ENCODE measurements around the gene ABTB2. TPM values are rescaled to one million over a fixed set of nuclear protein-coding genes. Genes with fewer than 3 reads are reported as not detected.

Gene ABTB2
- total and polyA plus RNA-seq, 7 experiments from 2014 or later, result 0.03 to 5.3 (median 0.26) TPM

DNA sequence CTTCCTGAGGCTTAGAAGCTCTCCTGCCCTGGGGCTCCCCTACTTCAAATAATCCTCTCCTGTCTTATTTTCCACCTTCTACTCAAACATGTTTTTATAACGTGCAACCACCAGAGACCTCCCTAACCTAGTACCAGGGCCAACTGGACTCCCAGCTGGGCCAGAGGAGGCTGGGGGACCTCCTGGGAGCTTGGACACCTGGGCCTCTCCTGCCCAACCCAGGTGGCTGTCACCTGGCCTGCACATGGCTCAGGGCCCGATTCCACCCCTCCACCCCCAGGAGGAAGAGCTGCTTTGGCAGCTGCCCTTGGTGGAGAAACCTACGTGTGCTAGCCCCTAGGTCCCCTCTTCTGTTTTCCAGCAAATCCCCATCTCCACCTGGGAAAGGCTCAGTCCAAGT, 105.2 kb downstream of the ABTB2 start:
- Histone ChIP-seq H3K27ac (ENCODE audit: low read depth, low read length) (no peak overlapping the region), H3K9me3 (ENCODE audit: control insufficient read depth in 2 of 3, low read length in 3 of 3) (no peaks in the 10 kb centered on the region), H3K36me3 (ENCODE audit: control insufficient read depth in 2 of 3, insufficient read depth in 3 of 3, low read length in 3 of 3) (no peaks in the 10 kb centered on the region), H3K27me3 (ENCODE audit: control insufficient read depth in 2 of 2, insufficient read depth in 2 of 2, low read length in 2 of 2) (no peaks in the 10 kb centered on the region), H3K4me1 (ENCODE audit: control insufficient read depth in 2 of 2, insufficient read depth in 2 of 2, low read length in 2 of 2) (peaks cover 34 to 45% of the 10 kb centered on the region in 2 donors), H3K4me3 (ENCODE audit: low read length) (no peak overlapping the region)
- POLR2A ChIA-PET, result no interaction called here
- H3K9me3 Mint-ChIP-seq, result peaks cover 0 to 1% (median 0%) of the 10 kb centered on the region in 11 donors
- ATAC-seq (no peak), DNase-seq (no peak)
- H3K4me1 Mint-ChIP-seq, result peaks cover 31 to 54% (median 47%) of the 10 kb centered on the region in 7 donors
- intact Hi-C loops (cut with micrococcal nuclease), result loop anchor here in 1 of 2 donors (5.0 kb wide), 1 partner anchor 55 kb away; no protein-coding TSS in a partner anchor
- CTCF ChIA-PET, result no interaction called here
- peak overlapping the region in 3 of 10 donors; percentile 12 to 62 (median 35) for H3K4me3 Mint-ChIP-seq
- H3K27me3 Mint-ChIP-seq, result peaks cover 0 to 32% (median 0%) of the 10 kb centered on the region in 5 donors
- H3K27ac Mint-ChIP-seq, result peak overlapping the region in 1 of 9 donors; percentile 71
- peaks cover 0 to 3% (median 0%) of the 10 kb centered on the region in 5 donors for H3K36me3 Mint-ChIP-seq

DNA sequence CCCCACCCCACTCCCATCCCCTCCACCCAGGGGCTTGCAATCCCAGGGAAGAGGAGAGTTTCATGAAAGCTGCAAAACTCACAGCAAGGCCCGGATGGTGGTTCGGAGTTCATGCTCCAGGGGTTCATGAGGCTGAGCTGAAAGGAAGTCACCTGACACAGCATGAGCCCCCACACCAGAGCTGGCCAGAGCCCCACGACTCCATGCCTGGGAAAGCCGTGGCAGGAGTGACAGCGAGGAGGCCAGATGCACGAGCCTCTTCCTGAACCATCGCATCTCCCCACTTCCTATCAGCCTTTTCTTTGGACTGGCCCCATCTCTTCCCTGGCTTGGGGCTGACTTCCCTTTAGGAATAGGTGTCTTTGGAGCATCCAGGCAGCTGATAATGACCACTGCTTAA, 105.8 kb downstream of the ABTB2 start:
- Histone ChIP-seq H3K27me3 (ENCODE audit: control insufficient read depth in 2 of 2, insufficient read depth in 2 of 2, low read length in 2 of 2) (no peaks in the 10 kb centered on the region), H3K27ac (ENCODE audit: low read depth, low read length) (no peak overlapping the region), H3K9me3 (ENCODE audit: control insufficient read depth in 2 of 3, low read length in 3 of 3) (no peaks in the 10 kb centered on the region), H3K36me3 (ENCODE audit: control insufficient read depth in 2 of 3, insufficient read depth in 3 of 3, low read length in 3 of 3) (no peaks in the 10 kb centered on the region), H3K4me3 (ENCODE audit: low read length) (no peak overlapping the region), H3K4me1 (ENCODE audit: control insufficient read depth in 2 of 2, insufficient read depth in 2 of 2, low read length in 2 of 2) (peaks cover 36 to 51% of the 10 kb centered on the region in 2 donors)
- H3K4me3 Mint-ChIP-seq, result peak overlapping the region in 4 of 10 donors; percentile 7 to 80 (median 48)
- intact Hi-C loops (cut with micrococcal nuclease), result loop anchor here in 1 of 2 donors (5.0 kb wide), 1 partner anchor 55 kb away; no protein-coding TSS in a partner anchor
- DNase-seq (no peak), ATAC-seq (no peak)
- H3K27ac Mint-ChIP-seq, result no peak overlapping the region
- CTCF ChIA-PET, result interaction anchor here (1.1 to 4.0 kb wide), 4 partner anchors 18 to 96 kb away, joined by 3 to 13 read pairs (median 3); no protein-coding TSS in a partner anchor
- POLR2A ChIA-PET, result interaction anchor here (0.7 to 1.3 kb wide), 2 partner anchors 18 to 20 kb away, joined by 3 to 6 read pairs; no protein-coding TSS in a partner anchor
- H3K4me1 Mint-ChIP-seq, result peaks cover 35 to 61% (median 53%) of the 10 kb centered on the region in 7 donors
- H3K9me3 Mint-ChIP-seq, result peaks cover 0 to 2% (median 0%) of the 10 kb centered on the region in 11 donors
- H3K36me3 Mint-ChIP-seq, result peaks cover 0 to 6% (median 0%) of the 10 kb centered on the region in 5 donors
- H3K27me3 Mint-ChIP-seq, result peaks cover 0 to 28% (median 0%) of the 10 kb centered on the region in 5 donors

DNA sequence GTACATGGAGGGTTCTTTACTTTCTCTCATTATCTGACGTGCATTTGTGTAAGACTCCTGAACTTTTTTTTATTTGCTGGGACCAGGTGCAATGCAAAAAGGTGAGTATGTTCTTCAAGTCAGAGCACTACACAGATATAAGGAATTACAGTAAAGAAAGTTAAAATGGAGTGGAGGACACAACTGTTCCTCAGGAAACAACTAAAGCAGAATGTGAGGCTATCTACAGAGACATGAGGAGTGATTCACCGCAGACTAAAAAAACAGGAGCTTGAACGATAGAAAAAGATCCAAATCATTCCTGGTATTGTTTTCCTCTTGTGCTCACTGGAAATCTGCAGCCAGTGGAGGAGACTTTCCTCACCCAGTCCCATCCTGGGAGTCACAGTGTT, 106.2 kb downstream of the ABTB2 start:
- Mint-ChIP-seq H3K27me3 (peaks cover 0 to 24% (median 0%) of the 10 kb centered on the region in 5 donors), H3K27ac (peak overlapping the region; percentile 10 to 79 (median 55)), H3K9me3 (peaks cover 0 to 2% (median 0%) of the 10 kb centered on the region in 11 donors), H3K36me3 (peaks cover 0 to 6% (median 0%) of the 10 kb centered on the region in 5 donors), H3K4me1 (peaks cover 35 to 64% (median 54%) of the 10 kb centered on the region in 7 donors), H3K4me3 (peak overlapping the region; percentile 35 to 85 (median 78))
- ChIA-PET CTCF (interaction anchor here (1.1 to 4.0 kb wide), 4 partner anchors 18 to 97 kb away, joined by 3 to 13 read pairs (median 3); no protein-coding TSS in a partner anchor), POLR2A (interaction anchor here (0.7 to 2.0 kb wide), 3 partner anchors 17 to 105 kb away, joined by 3 to 9 read pairs (median 6); partner anchors contain the start of gene ABTB2)
- H3K4me1 ChIP-seq (ENCODE audit: control insufficient read depth in 2 of 2, insufficient read depth in 2 of 2, low read length in 2 of 2), result peaks cover 36 to 51% of the 10 kb centered on the region in 2 donors
- DNase-seq, result no peak
- no peak overlapping the region for H3K27ac ChIP-seq (ENCODE audit: low read depth, low read length)
- H3K9me3 ChIP-seq (ENCODE audit: control insufficient read depth in 2 of 3, low read length in 3 of 3), result no peaks in the 10 kb centered on the region
- peak overlapping the region; percentile 40 for H3K4me3 ChIP-seq (ENCODE audit: low read length)
- no peak for ATAC-seq
- H3K27me3 ChIP-seq (ENCODE audit: control insufficient read depth in 2 of 2, insufficient read depth in 2 of 2, low read length in 2 of 2), result no peaks in the 10 kb centered on the region
- intact Hi-C loops (cut with micrococcal nuclease), result loop anchor here in 1 of 2 donors (1.0 to 5.0 kb wide), 9 partner anchors 16 to 551 kb away; partner anchors contain the start of genes ABTB2, C11orf91, CAPRIN1 and CAT
- H3K36me3 ChIP-seq (ENCODE audit: control insufficient read depth in 2 of 3, insufficient read depth in 3 of 3, low read length in 3 of 3), result no peaks in the 10 kb centered on the region

DNA sequence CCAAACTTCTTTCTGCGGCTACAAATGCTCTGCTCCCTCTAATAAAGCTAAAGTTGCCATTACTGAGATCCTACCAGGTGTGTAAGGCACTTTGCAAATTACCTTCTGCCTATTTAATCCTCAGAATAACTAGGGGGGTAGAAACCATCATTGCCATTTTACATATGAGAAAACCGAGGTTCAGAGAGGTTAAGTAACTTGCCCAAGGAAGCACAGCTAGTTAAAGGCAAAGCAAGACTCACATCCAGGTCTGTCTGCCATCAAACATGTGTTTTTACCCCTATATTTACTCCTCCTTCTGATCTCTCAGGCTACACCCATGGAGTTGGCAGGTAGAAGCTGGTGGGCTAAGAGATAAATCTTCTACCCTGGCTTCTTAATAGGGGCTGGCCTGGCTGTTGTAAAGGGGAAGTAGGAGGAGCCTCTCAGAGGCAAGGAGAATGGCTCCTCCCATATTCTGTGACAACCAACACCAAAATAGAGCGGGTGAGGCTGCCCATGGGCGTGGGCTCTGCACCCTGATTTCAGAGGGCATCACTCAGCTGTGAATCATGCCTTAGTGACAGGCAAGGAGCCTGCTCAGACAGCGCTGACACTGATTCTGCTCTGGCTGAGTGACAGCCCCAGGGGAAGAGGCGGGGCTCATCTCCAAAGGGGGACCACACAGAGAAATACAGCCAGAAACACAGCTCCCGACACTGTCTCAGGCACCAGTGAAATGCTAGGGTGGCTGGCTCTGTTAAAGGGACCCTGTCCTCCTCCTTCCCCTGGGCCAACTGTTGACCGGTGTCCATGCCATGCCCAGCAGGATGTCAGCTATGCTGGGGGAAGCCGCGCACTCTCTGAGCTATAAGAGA, 106.8 kb downstream of the ABTB2 start:
- peaks cover 0 to 2% (median 0%) of the 10 kb centered on the region in 11 donors for H3K9me3 Mint-ChIP-seq
- peaks cover 0 to 8% (median 0%) of the 10 kb centered on the region in 5 donors for H3K36me3 Mint-ChIP-seq
- H3K4me3 Mint-ChIP-seq, result peak overlapping the region; percentile 35 to 85 (median 78)
- peaks cover 36 to 67% (median 58%) of the 10 kb centered on the region in 7 donors for H3K4me1 Mint-ChIP-seq
- H3K27me3 Mint-ChIP-seq, result peaks cover 0 to 20% (median 0%) of the 10 kb centered on the region in 5 donors
- ChIA-PET POLR2A (interaction anchor here (0.7 to 2.0 kb wide), 4 partner anchors 17 to 106 kb away, joined by 3 to 9 read pairs (median 5); partner anchors contain the start of gene ABTB2), CTCF (interaction anchor here (1.1 to 4.0 kb wide), 5 partner anchors 17 to 107 kb away, joined by 3 to 13 read pairs (median 3); partner anchors contain the start of gene ABTB2)
- intact Hi-C loops (cut with micrococcal nuclease), result loop anchor here in 1 of 2 donors (1.0 to 5.0 kb wide), 9 partner anchors 16 to 550 kb away; partner anchors contain the start of genes ABTB2, C11orf91, CAPRIN1 and CAT
- peaks cover 36 to 51% of the 10 kb centered on the region in 2 donors for H3K4me1 ChIP-seq (ENCODE audit: control insufficient read depth in 2 of 2, insufficient read depth in 2 of 2, low read length in 2 of 2)
- no peaks in the 10 kb centered on the region for H3K9me3 ChIP-seq (ENCODE audit: control insufficient read depth in 2 of 3, low read length in 3 of 3)
- DNase-seq (peak; percentile 24 to 79 (median 58)), ATAC-seq (peak; percentile 94)
- peak overlapping the region; percentile 12 to 79 (median 55) for H3K27ac Mint-ChIP-seq
- no peak overlapping the region for H3K27ac ChIP-seq (ENCODE audit: low read depth, low read length)
- peak overlapping the region; percentile 40 for H3K4me3 ChIP-seq (ENCODE audit: low read length)
- no peaks in the 10 kb centered on the region for H3K27me3 ChIP-seq (ENCODE audit: control insufficient read depth in 2 of 2, insufficient read depth in 2 of 2, low read length in 2 of 2)
- H3K36me3 ChIP-seq (ENCODE audit: control insufficient read depth in 2 of 3, insufficient read depth in 3 of 3, low read length in 3 of 3), result no peaks in the 10 kb centered on the region

DNA sequence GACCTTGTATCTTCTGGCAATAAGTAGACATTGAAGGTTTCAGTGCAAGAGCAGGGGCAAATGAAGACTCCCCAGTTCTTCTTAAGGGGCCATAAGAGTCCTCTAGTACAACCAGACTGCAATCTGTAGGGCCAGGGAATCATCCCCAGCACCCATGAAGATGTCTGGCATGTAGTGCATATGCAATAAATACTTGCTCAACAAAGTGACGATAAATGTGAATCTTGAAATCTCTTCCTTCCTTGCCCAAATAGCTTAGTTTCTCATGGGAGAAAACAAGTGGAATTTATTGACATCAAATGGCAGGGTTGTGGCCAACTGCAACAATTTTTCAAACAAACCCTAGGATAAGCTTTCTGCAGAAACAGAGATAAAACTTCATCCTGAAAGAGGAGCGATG, 107.6 kb downstream of the ABTB2 start:
- CTCF ChIA-PET, result interaction anchor here (0.8 to 4.0 kb wide), 4 partner anchors 24 to 108 kb away, joined by 3 to 13 read pairs (median 4); partner anchors contain the start of gene ABTB2
- Histone ChIP-seq H3K27me3 (ENCODE audit: control insufficient read depth in 2 of 2, insufficient read depth in 2 of 2, low read length in 2 of 2) (no peaks in the 10 kb centered on the region), H3K4me3 (ENCODE audit: low read length) (no peak overlapping the region), H3K4me1 (ENCODE audit: control insufficient read depth in 2 of 2, insufficient read depth in 2 of 2, low read length in 2 of 2) (peaks cover 36 to 51% of the 10 kb centered on the region in 2 donors), H3K36me3 (ENCODE audit: control insufficient read depth in 2 of 3, insufficient read depth in 3 of 3, low read length in 3 of 3) (no peaks in the 10 kb centered on the region), H3K9me3 (ENCODE audit: control insufficient read depth in 2 of 3, low read length in 3 of 3) (no peaks in the 10 kb centered on the region), H3K27ac (ENCODE audit: low read depth, low read length) (no peak overlapping the region)
- Mint-ChIP-seq H3K4me3 (peak overlapping the region in 7 of 10 donors; percentile 48 to 85 (median 68)), H3K27ac (peak overlapping the region in 2 of 9 donors; percentile 4 to 52), H3K4me1 (peaks cover 36 to 74% (median 64%) of the 10 kb centered on the region in 7 donors), H3K36me3 (peaks cover 0 to 8% (median 0%) of the 10 kb centered on the region in 5 donors), H3K27me3 (peaks cover 0 to 20% (median 0%) of the 10 kb centered on the region in 5 donors), H3K9me3 (peaks cover 0 to 2% (median 0%) of the 10 kb centered on the region in 11 donors)
- POLR2A ChIA-PET, result interaction anchor here (1.0 to 2.0 kb wide), 3 partner anchors 16 to 199 kb away, joined by 3 to 9 read pairs (median 4); partner anchors contain the start of genes ABTB2 and CAPRIN1
- intact Hi-C loops (cut with micrococcal nuclease), result loop anchor here in 1 of 2 donors (2.0 to 5.0 kb wide), 4 partner anchors 57 to 549 kb away; partner anchors contain the start of genes C11orf91, CAT and NAT10
- ATAC-seq (no peak), DNase-seq (no peak)
